ENCODE results near the gene GJA4.

DNA sequence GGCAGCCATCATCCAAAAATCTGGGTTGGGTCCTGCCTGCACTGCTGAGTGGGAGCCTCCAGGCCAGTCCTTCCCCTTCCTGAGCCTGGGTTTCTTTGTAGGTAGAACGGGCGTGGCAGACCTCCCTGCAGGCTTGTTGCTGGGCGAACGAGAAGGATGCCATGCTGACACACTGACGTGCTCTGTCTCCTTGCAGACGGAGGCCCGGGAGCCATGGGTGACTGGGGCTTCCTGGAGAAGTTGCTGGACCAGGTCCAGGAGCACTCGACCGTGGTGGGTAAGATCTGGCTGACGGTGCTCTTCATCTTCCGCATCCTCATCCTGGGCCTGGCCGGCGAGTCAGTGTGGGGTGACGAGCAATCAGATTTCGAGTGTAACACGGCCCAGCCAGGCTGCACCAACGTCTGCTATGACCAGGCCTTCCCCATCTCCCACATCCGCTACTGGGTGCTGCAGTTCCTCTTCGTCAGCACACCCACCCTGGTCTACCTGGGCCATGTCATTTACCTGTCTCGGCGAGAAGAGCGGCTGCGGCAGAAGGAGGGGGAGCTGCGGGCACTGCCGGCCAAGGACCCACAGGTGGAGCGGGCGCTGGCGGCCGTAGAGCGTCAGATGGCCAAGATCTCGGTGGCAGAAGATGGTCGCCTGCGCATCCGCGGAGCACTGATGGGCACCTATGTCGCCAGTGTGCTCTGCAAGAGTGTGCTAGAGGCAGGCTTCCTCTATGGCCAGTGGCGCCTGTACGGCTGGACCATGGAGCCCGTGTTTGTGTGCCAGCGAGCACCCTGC, 1.4 kb downstream of the GJA4 start:
- TF ChIP-seq, protein P1, sequence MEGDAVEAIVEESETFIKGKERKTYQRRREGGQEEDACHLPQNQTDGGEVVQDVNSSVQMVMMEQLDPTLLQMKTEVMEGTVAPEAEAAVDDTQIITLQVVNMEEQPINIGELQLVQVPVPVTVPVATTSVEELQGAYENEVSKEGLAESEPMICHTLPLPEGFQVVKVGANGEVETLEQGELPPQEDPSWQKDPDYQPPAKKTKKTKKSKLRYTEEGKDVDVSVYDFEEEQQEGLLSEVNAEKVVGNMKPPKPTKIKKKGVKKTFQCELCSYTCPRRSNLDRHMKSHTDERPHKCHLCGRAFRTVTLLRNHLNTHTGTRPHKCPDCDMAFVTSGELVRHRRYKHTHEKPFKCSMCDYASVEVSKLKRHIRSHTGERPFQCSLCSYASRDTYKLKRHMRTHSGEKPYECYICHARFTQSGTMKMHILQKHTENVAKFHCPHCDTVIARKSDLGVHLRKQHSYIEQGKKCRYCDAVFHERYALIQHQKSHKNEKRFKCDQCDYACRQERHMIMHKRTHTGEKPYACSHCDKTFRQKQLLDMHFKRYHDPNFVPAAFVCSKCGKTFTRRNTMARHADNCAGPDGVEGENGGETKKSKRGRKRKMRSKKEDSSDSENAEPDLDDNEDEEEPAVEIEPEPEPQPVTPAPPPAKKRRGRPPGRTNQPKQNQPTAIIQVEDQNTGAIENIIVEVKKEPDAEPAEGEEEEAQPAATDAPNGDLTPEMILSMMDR (IDR thresholded peaks at IDR 0.05 in 2 of 3, conservative IDR thresholded peaks at IDR 0.05 in 1 of 3; ENCODE audit: borderline replicate concordance in 1 of 3, insufficient read depth in 1 of 3, low read depth in 2 of 3, low read length in 2 of 3), result no peak
- TF ChIP-seq FOSL1 (IDR thresholded peaks at IDR 0.05; ENCODE audit: low read depth) (no peak), POLR2A (IDR thresholded peaks at IDR 0.05; ENCODE audit: borderline replicate concordance, extremely low read depth, insufficient read depth, insufficient read length) (no peak), SRF (IDR thresholded peaks at IDR 0.05; ENCODE audit: low read depth) (no peak)
